Activated B cell treated with CpG ODN at 0.5 μM for 24 hours (primary cell): Measurements from ENCODE around the gene COIL. TPM values are rescaled to one million over a fixed set of nuclear protein-coding genes. Genes with fewer than 3 reads are reported as not detected.

Experiments used
- ATAC-seq: fragments of 200-7000 bp; cut with Tn5 transposase; one replicate; pipeline ENCODE4 v1.10.0; 2021; ENCODE audit warnings: low read depth, mild to moderate bottlenecking, moderate library complexity
- CTCF ChIA-PET: fragments of 350-600 bp; sonication (Branson Sonifier 250); formaldehyde crosslinking; loops from one replicate; lab custom pipeline; 2021; ENCODE audit warnings: antibody characterized with exemption; lab: Charles Lee
- POLR2A ChIA-PET: fragments of 350-600 bp; sonication (Branson Sonifier 250); formaldehyde crosslinking; loops from one replicate; lab custom pipeline; 2021; ENCODE audit warnings: antibody characterized with exemption; lab: Charles Lee
- DNase-seq: peaks from one replicate; pipeline ENCODE4 v3.0.0; 2022
- H3K27ac Mint-ChIP-seq: one replicate; pipeline ENCODE4 v1.8.0; 2020; ENCODE audit warnings: mixed read lengths
- H3K27me3 Mint-ChIP-seq: one replicate; pipeline ENCODE4 v1.8.0; 2021; ENCODE audit warnings: mixed read lengths
- H3K36me3 Mint-ChIP-seq: one replicate; pipeline ENCODE4 v1.8.0; 2021; ENCODE audit warnings: low read depth, mixed read lengths
- H3K4me1 Mint-ChIP-seq: one replicate; pipeline ENCODE4 v1.8.0; 2021; ENCODE audit warnings: mixed read lengths
- H3K4me3 Mint-ChIP-seq: one replicate; pipeline ENCODE4 v1.8.0; 2020; ENCODE audit warnings: mild to moderate bottlenecking, mixed read lengths
- H3K9me3 Mint-ChIP-seq: one replicate; pipeline ENCODE4 v1.8.0; 2020; ENCODE audit warnings: mixed read lengths
- intact Hi-C: fragments of 100-400 bp; cut with micrococcal nuclease; formaldehyde crosslinking; loops from one replicate; pipeline ENCODE4 v1.15.1; 2024
- total RNA-seq: library from RNA; stranded (reverse); gene quantifications from 2 replicates; pipeline ENCODE4 v1.2.3, GENCODE V29; 2022
- TF ChIP-seq, protein P1 (sequence below): fragments of 200-600 bp; IDR thresholded peaks from one replicate; pipeline ENCODE4 v1.8.0; 2022; ENCODE audit warnings: antibody characterized with exemption, mild to moderate bottlenecking

The COIL gene
- total RNA-seq, 1 donor from 2014 or later = 21.9 TPM

DNA sequence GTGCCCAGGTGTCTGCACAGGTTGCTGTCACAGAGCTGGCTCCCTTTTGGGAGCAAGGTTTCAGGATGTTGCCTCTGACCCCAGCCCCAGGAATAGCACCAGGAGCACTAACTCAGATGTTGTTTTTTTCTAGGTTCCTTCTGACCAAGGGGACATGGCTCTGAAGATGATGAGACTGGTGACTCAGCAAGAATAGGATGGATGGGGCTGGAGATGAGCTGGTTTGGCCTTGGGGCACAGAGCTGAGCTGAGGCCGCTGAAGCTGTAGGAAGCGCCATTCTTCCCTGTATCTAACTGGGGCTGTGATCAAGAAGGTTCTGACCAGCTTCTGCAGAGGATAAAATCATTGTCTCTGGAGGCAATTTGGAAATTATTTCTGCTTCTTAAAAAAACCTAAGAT, 45.2 kb upstream of the COIL start:
- Mint-ChIP-seq H3K4me3 (no peak overlapping the region), H3K9me3 (no peaks in the 10 kb centered on the region), H3K4me1 (peaks cover 67% of the 10 kb centered on the region), H3K27ac (peak overlapping the region; percentile 91), H3K27me3 (no peaks in the 10 kb centered on the region), H3K36me3 (peaks cover 32% of the 10 kb centered on the region)
- ChIA-PET POLR2A (no interaction called here), CTCF (interaction anchor here (1.2 kb wide), 1 partner anchor 10 kb away, joined by 4 read pairs; no protein-coding TSS in a partner anchor)
- DNase-seq (no peak), ATAC-seq (no peak)
- TF ChIP-seq, protein P1, sequence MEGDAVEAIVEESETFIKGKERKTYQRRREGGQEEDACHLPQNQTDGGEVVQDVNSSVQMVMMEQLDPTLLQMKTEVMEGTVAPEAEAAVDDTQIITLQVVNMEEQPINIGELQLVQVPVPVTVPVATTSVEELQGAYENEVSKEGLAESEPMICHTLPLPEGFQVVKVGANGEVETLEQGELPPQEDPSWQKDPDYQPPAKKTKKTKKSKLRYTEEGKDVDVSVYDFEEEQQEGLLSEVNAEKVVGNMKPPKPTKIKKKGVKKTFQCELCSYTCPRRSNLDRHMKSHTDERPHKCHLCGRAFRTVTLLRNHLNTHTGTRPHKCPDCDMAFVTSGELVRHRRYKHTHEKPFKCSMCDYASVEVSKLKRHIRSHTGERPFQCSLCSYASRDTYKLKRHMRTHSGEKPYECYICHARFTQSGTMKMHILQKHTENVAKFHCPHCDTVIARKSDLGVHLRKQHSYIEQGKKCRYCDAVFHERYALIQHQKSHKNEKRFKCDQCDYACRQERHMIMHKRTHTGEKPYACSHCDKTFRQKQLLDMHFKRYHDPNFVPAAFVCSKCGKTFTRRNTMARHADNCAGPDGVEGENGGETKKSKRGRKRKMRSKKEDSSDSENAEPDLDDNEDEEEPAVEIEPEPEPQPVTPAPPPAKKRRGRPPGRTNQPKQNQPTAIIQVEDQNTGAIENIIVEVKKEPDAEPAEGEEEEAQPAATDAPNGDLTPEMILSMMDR = no peak
- intact Hi-C loops = loop anchor here (10.0 kb wide), 1 partner anchor 109 kb away; no protein-coding TSS in a partner anchor

DNA sequence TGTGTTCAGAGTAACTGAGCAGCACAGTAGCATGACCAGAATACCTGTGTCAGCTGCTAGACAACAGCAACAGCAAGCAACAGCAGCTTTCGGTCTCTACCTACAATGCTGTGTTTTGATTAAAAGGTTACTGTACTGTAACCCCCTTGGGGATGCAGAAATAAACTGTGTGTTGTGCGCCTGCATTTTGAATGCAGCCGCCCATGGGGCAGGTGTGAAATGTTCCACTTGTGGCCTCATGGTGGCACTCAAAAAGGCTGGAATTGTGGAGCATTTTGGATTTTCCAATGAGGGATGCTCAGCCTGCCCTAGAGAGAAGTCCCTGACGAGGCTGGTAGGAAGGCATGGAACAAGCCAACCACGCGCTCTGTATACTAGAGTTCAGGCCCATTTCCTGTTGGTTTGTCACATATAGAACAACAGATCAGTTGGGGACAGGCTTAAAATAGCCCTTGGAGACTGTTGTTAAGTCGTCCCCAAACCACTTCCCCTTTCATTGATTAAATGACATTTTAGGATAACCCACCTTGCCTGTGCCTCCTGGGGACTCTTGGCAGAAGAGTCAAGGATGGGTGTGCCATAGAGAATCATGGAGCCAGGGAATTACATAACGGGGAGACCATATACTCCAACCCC, 44.2 kb upstream of the COIL start:
- ChIA-PET POLR2A (interaction anchor here (0.8 kb wide), 1 partner anchor 27 kb away, joined by 4 read pairs; no protein-coding TSS in a partner anchor), CTCF (no interaction called here)
- Mint-ChIP-seq H3K27me3 (no peaks in the 10 kb centered on the region), H3K36me3 (peaks cover 41% of the 10 kb centered on the region), H3K4me3 (peak overlapping the region; percentile 70), H3K27ac (peak overlapping the region; percentile 91), H3K9me3 (no peaks in the 10 kb centered on the region), H3K4me1 (peaks cover 65% of the 10 kb centered on the region)
- DNase-seq (no peak), ATAC-seq (peak; percentile 74)
- intact Hi-C loops = loop anchor here (2.0 to 10.0 kb wide), 2 partner anchors 80 to 110 kb away; partner anchors contain the start of gene AKAP1
- TF ChIP-seq, protein P1 = no peak

DNA sequence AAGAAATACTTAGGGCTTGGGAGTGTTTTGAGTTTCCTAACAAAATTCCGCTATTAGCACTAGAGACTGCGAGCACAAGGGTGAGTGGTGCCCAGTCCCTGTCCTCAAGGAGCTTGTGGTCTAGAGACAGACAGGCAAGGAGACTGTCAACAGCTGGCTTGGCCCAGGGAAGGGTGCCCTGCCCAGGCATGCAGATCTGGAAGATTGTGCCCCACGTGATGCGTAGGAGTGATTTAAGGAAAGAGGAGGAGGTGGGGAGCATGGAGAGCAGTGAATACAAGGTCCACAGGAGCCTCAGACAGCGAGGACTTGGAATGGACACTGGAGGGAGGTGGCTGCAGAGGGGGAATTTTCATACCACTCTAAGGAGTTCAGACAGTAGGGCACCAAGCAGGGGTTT, 42.1 kb upstream of the COIL start:
- Mint-ChIP-seq H3K4me1 (peaks cover 45% of the 10 kb centered on the region), H3K27ac (peak overlapping the region; percentile 91), H3K9me3 (no peaks in the 10 kb centered on the region), H3K4me3 (peak overlapping the region; percentile 8), H3K36me3 (peaks cover 53% of the 10 kb centered on the region), H3K27me3 (no peaks in the 10 kb centered on the region)
- ChIA-PET POLR2A (interaction anchor here (2.6 kb wide), 1 partner anchor 24 kb away, joined by 14 read pairs; the partner anchor contains the start of gene SCPEP1), CTCF (no interaction called here)
- intact Hi-C loops = loop anchor here (10.0 kb wide), 1 partner anchor 112 kb away; no protein-coding TSS in a partner anchor
- ATAC-seq (no peak), DNase-seq (no peak)
- TF ChIP-seq, protein P1 = no peak

DNA sequence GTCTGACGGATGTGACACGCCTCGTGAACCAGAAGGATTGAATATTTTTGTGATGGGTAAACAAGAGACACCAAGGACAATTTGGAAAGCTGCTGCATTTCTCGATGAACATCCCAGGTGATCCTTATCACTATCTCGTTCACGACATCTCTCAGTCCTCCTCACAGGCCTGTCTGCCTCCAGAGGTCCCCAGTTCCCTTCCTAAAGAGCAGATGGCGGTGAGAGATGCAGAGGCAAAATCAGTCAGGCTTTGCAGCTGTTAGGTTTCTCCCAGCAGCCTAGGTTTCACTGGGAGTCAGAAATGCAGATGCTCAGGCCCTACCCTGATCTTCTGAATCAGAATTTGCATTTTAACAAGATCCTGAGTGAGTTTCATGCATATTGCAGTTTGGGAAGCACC, 40.7 kb upstream of the COIL start:
- POLR2A ChIA-PET = interaction anchor here (2.6 kb wide), 1 partner anchor 23 kb away, joined by 14 read pairs; the partner anchor contains the start of gene SCPEP1
- ATAC-seq (no peak), DNase-seq (no peak)
- CTCF ChIA-PET = no interaction called here
- Mint-ChIP-seq H3K36me3 (peaks cover 56% of the 10 kb centered on the region), H3K27ac (no peak overlapping the region), H3K27me3 (no peaks in the 10 kb centered on the region), H3K4me1 (peaks cover 45% of the 10 kb centered on the region), H3K4me3 (no peak overlapping the region), H3K9me3 (no peaks in the 10 kb centered on the region)
- intact Hi-C loops = loop anchor here (10.0 kb wide), 1 partner anchor 113 kb away; no protein-coding TSS in a partner anchor
- TF ChIP-seq, protein P1 = no peak

DNA sequence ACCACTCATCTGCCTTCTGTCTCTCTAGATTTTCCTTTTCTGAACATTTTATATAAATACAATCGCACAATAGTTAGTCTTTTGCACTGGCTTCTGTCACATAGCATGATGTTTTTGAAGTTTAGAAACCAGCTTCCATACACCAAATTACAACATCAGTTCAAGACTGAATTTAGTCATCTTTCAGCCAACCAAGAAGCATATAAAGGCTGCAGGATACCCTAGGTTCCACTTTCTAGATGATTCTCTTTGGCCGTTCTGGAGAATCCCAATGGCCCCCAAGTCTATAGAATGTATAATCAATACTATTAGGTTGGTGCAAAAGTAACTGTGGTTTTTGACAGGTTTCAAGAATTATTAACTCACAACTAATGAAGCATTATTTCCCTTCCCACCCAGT, 36.5 kb upstream of the COIL start:
- Mint-ChIP-seq H3K4me3 (no peak overlapping the region), H3K36me3 (peaks cover 76% of the 10 kb centered on the region), H3K4me1 (peaks cover 6% of the 10 kb centered on the region), H3K27ac (no peak overlapping the region), H3K9me3 (no peaks in the 10 kb centered on the region), H3K27me3 (no peaks in the 10 kb centered on the region)
- CTCF ChIA-PET = no interaction called here
- no peak for DNase-seq
- no peak for ATAC-seq
- intact Hi-C loops = no loop called here
- TF ChIP-seq, protein P1 = no peak
- POLR2A ChIA-PET = no interaction called here
